Measurements from ENCODE around the gene TMEM109.

The TMEM109 gene

GRCh38 chr11:60895687-60896086, 18.3 kb upstream of the TMEM109 start:
- H2AFZ ChIP-seq (ENCODE audit: low read depth), result no peak overlapping the region
- TF ChIP-seq, protein P1, sequence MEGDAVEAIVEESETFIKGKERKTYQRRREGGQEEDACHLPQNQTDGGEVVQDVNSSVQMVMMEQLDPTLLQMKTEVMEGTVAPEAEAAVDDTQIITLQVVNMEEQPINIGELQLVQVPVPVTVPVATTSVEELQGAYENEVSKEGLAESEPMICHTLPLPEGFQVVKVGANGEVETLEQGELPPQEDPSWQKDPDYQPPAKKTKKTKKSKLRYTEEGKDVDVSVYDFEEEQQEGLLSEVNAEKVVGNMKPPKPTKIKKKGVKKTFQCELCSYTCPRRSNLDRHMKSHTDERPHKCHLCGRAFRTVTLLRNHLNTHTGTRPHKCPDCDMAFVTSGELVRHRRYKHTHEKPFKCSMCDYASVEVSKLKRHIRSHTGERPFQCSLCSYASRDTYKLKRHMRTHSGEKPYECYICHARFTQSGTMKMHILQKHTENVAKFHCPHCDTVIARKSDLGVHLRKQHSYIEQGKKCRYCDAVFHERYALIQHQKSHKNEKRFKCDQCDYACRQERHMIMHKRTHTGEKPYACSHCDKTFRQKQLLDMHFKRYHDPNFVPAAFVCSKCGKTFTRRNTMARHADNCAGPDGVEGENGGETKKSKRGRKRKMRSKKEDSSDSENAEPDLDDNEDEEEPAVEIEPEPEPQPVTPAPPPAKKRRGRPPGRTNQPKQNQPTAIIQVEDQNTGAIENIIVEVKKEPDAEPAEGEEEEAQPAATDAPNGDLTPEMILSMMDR (conservative IDR thresholded peaks at IDR 0.05; ENCODE audit: low read depth, low read length), result no peak
- H3K27ac ChIP-seq, result no peak overlapping the region
- no peaks in the 10 kb centered on the region for H4K20me1 ChIP-seq (ENCODE audit: insufficient read depth)
- H3K27me3 ChIP-seq (ENCODE audit: insufficient read depth, low read depth), result no peaks in the 10 kb centered on the region
- no peak overlapping the region for H3K9ac ChIP-seq
- H3K36me3 ChIP-seq (ENCODE audit: insufficient read depth), result peaks cover 14% of the 10 kb centered on the region
- H3K4me2 ChIP-seq, result no peak overlapping the region
- H3K4me1 ChIP-seq (ENCODE audit: low read depth, poor library complexity, severe bottlenecking), result peaks cover 8% of the 10 kb centered on the region
- H3K79me2 ChIP-seq (ENCODE audit: insufficient read depth, low read depth), result no peaks in the 10 kb centered on the region
- H3K4me3 ChIP-seq (IDR thresholded peaks at IDR 0.05; ENCODE audit: insufficient read depth, low read depth, low read length), result no peak overlapping the region

DNA sequence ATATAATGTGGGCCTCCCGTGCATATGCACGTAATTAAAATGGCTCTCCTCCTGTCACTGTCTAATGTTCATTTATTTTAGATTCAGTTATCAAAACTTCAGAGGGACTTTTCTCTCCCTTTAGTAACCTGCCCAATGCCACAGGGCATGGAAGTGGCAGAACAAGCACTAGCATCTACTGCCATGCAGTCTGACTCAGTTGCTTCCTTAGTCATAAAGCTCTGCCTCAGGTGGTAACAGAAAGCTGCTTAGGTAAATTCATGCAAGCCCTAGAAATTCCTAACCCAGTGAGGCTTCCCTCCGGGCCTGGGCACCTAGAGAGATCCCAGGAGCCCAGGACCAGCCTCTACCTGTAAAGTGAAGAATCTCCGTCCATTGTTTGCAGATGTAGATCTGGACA, 16.5 kb upstream of the TMEM109 start:
- no peak overlapping the region for H3K4me3 ChIP-seq (IDR thresholded peaks at IDR 0.05; ENCODE audit: insufficient read depth, low read depth, low read length)
- no peak overlapping the region for H3K27ac ChIP-seq
- TF ChIP-seq, protein P1 (conservative IDR thresholded peaks at IDR 0.05; ENCODE audit: low read depth, low read length), result no peak
- no peak overlapping the region for H3K4me2 ChIP-seq
- H2AFZ ChIP-seq (ENCODE audit: low read depth), result no peak overlapping the region
- no peaks in the 10 kb centered on the region for H4K20me1 ChIP-seq (ENCODE audit: insufficient read depth)
- peaks cover 8% of the 10 kb centered on the region for H3K4me1 ChIP-seq (ENCODE audit: low read depth, poor library complexity, severe bottlenecking)
- H3K36me3 ChIP-seq (ENCODE audit: insufficient read depth), result peaks cover 14% of the 10 kb centered on the region
- no peaks in the 10 kb centered on the region for H3K27me3 ChIP-seq (ENCODE audit: insufficient read depth, low read depth)
- no peak overlapping the region for H3K9ac ChIP-seq
- H3K79me2 ChIP-seq (ENCODE audit: insufficient read depth, low read depth), result peaks cover 6% of the 10 kb centered on the region; the same call in 1 of the 2 replicates

DNA sequence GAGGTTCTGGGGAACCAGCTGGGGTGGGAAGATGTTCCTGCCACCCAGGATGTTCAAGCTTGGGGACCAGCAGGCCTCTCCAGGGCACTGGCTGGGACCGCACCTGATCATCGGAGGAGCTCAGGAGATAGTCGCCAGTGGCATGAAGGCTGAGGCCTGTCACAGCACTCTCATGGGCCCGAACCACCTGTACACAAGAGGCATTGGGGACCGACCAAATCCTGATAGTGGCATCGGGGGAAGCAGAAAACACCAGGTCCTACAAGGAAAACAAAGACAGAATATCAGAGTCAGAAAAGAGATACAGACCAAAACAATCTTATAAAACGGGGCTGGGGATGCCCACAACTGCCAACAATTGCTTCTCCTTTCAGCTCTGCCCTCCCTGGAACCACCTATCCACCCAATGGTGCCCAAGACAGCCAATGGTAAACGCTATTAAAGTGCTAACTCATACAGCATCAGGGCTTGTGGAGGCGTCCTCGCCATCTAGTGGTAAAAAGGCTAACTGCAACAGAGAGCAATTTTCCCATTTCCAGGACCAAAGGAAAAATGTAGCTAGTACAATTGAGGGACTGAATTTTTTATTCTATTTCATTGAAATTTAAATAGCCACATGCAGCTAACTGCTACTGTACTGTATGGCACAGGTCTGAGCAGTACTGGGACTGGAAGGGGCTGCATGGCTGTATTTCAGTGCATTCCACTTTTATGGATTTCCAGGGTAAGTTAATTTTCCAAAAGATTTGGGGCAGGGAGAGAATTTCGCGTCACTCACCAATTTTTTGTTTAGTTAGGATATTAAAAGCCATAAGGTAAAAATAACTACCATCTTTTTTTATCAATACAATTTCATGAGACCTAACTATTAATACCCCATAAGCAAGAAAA, 14.7 kb upstream of the TMEM109 start:
- peaks cover 14% of the 10 kb centered on the region for H3K36me3 ChIP-seq (ENCODE audit: insufficient read depth)
- TF ChIP-seq, protein P1 (conservative IDR thresholded peaks at IDR 0.05; ENCODE audit: low read depth, low read length), result peak; percentile 98
- peaks cover 21% of the 10 kb centered on the region for H3K79me2 ChIP-seq (ENCODE audit: insufficient read depth, low read depth)
- no peak overlapping the region for H2AFZ ChIP-seq (ENCODE audit: low read depth)
- no peak overlapping the region for H3K4me3 ChIP-seq (IDR thresholded peaks at IDR 0.05; ENCODE audit: insufficient read depth, low read depth, low read length)
- no peak overlapping the region for H3K9ac ChIP-seq
- no peak overlapping the region for H3K4me2 ChIP-seq
- H4K20me1 ChIP-seq (ENCODE audit: insufficient read depth), result 0 out of 2 replicates have a peak, but pooled peaks cover 5% of the 10 kb centered on the region
- H3K27ac ChIP-seq, result peak overlapping the region; percentile 33; the same call in 1 of the 2 replicates
- H3K4me1 ChIP-seq (ENCODE audit: low read depth, poor library complexity, severe bottlenecking), result peaks cover 13% of the 10 kb centered on the region
- no peaks in the 10 kb centered on the region for H3K27me3 ChIP-seq (ENCODE audit: insufficient read depth, low read depth)

GRCh38 chr11:60899977-60900376, 14.0 kb upstream of the TMEM109 start:
- no peak overlapping the region for H3K9ac ChIP-seq
- no peaks in the 10 kb centered on the region for H3K27me3 ChIP-seq (ENCODE audit: insufficient read depth, low read depth)
- peaks cover 19% of the 10 kb centered on the region for H3K4me1 ChIP-seq (ENCODE audit: low read depth, poor library complexity, severe bottlenecking)
- 0 out of 2 replicates have a peak, but pooled peaks cover 6% of the 10 kb centered on the region for H4K20me1 ChIP-seq (ENCODE audit: insufficient read depth)
- no peak overlapping the region for H2AFZ ChIP-seq (ENCODE audit: low read depth)
- no peak overlapping the region; the same call in 1 of the 2 replicates for H3K27ac ChIP-seq
- TF ChIP-seq, protein P1 (conservative IDR thresholded peaks at IDR 0.05; ENCODE audit: low read depth, low read length), result no peak
- H3K36me3 ChIP-seq (ENCODE audit: insufficient read depth), result peaks cover 14% of the 10 kb centered on the region
- peaks cover 27% of the 10 kb centered on the region for H3K79me2 ChIP-seq (ENCODE audit: insufficient read depth, low read depth)
- no peak overlapping the region for H3K4me3 ChIP-seq (IDR thresholded peaks at IDR 0.05; ENCODE audit: insufficient read depth, low read depth, low read length)
- H3K4me2 ChIP-seq, result no peak overlapping the region

All from KMS-11 (cell line).